GM12874 (cell line): ENCODE results near the gene ELK3.

Experiments used
- TF ChIP-seq, protein P1 (sequence below): IDR thresholded peaks from 2 replicates; pipeline ENCODE4 v1.5.1; 2011; ENCODE audit warnings: low read depth, mild to moderate bottlenecking, control low read depth, low read length, moderate library complexity; ENCODE audit not compliant: insufficient read depth

The ELK3 gene

DNA sequence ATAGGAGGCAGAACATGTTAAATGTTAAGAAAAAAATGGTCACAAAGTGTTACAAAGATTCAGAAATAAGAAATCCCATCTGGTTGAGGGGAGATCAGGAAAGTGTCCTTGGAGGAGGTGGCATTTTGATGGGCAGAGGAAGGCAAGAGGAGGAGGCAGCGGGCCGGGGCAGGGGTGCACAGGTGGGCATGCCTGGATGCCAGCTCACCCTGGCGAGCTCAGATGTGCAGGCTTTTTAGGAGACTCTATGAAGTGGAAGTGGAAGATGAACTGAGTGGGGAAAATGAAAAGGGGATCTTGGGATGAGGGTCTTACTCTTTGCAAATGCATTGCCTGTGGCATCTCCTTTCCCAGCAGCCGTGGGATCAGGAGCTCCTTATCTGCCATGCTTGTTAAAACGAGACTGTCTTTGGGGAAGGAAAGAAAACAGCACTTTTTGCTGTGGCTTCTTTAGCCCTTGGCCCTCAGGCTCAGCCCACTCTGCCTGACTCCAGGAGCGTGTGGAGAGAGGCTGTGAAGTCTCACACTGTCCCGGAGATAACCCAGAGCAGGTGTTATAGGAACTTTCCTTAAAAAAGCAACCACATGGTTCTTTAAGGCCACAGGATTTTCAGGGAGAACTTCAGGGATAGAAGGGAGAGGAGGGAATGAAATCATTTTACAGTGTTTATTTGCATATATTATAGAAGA lies 62.6 kb downstream of the ELK3 start:
- TF ChIP-seq, protein P1, sequence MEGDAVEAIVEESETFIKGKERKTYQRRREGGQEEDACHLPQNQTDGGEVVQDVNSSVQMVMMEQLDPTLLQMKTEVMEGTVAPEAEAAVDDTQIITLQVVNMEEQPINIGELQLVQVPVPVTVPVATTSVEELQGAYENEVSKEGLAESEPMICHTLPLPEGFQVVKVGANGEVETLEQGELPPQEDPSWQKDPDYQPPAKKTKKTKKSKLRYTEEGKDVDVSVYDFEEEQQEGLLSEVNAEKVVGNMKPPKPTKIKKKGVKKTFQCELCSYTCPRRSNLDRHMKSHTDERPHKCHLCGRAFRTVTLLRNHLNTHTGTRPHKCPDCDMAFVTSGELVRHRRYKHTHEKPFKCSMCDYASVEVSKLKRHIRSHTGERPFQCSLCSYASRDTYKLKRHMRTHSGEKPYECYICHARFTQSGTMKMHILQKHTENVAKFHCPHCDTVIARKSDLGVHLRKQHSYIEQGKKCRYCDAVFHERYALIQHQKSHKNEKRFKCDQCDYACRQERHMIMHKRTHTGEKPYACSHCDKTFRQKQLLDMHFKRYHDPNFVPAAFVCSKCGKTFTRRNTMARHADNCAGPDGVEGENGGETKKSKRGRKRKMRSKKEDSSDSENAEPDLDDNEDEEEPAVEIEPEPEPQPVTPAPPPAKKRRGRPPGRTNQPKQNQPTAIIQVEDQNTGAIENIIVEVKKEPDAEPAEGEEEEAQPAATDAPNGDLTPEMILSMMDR, result no peak

DNA sequence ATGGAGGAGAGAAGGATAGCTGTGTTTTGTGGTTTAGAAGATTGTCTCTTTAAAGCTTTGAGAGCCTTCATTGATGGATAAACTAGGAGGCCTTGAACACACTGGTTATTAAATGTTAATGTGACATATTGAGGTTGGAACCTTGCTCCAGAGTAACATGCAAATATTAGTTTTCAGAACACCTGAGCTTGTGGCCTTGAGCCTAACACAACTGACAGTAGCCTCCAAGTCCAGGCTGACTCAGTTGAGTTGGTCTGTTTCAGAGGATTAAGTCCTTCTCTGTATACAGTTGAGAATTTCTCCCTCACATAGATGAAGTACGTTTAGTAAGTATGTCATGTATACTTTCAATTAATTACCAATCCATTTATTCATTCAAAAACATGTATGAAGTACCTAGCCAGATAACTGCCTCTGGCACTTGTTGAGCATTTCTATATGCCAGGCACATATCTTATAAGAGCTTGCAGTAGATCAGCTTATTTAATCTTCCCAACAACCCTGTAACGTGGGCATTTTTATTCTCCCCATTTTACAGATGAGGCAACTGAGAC lies 63.5 kb downstream of the ELK3 start:
- TF ChIP-seq, protein P1, result no peak

DNA sequence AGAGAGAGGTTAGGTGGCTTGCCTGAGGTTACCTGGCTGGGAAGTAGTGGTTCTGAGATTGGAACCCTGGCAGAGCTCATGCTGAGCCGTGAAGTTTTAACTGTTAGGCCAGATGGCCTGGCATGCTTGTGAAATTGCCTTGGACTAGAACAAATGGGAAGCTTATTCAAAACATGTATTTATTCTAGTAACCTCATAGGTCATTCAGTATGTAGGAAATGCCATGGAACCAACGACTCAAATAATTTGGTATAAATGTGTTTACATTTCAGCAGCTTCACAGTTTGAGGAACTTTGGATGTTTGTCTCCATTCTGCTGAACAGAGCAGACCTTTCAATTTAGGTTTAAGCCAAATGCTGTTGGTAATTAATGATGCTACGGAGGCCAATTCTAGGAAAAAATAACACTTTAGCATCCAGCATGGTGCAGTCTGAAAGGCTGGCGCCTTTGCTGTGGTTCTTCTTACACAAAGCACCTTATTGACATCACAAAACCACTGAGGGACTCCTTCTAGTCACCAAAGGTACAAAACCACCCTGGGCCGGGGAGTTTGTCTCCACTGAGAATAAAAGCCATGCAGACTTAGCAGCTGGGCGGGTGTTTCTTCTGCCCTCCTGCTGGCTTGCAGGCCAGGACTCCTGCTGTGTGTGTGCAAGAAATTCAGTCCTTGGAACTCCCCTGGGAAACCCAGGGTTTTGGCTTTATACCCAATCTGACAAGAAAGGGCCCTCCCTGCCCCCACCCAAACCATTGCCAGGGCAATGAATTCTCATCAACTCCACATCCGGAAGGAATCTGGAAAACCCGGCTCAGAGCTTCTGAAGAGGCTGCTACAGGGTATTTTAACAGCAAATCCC lies 64.2 kb downstream of the ELK3 start:
- TF ChIP-seq, protein P1, result no peak

DNA sequence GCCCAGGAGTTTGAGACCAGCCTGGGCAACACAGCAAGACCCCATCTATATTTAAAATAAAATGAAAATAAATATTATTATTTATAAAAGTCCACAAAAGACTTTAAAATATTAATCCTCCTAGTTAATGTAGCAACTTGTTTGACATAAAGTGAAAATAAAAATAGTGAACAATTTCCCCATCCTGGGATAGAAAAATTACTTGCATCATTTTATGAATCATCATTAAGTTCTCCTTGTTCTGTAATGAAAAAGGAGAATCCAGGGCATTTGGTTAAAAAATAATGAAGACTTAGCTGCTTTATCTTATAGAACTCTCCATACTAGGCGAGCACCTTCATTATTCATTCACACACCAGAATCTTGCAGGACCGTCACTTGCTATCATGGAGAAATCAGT lies 66.1 kb downstream of the ELK3 start:
- TF ChIP-seq, protein P1, result no peak

DNA sequence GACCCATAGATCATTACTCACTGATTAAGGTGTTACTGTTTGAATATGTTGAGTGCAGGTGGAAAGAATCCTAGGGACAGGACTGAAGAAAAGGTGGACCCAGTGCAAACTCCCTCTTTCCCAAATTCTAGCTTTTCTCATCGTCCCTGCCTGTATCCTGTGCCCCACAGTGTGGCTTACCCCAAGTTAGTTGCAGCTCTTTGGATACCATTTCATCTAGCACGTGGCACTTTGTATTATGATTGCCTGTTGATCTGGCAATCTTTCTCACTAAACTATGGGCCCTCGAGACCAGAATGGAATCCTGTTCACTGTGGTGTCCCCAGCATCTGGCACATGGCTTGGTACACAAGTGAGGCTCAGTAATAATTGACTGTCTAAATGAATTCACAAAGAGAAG lies 66.5 kb downstream of the ELK3 start:
- TF ChIP-seq, protein P1, result no peak

DNA sequence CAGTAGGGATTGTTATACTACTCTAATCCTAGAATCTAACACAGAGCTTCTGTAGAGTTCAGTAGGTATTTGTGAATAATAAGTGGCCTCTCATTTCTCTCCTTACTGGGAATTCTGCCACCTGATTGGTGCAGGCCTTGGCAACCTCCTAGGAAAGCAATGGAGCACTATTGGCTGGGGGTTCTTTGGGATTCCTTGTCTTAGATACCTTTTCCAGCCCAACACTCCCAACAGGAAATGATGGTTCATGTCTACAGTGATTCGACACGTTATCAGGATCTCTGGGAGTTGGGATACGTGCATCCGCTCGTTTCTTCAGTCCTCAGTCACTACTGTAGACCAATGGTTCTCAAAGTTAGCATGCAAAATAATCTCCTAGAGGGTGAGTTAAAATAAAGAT lies 67.4 kb downstream of the ELK3 start:
- TF ChIP-seq, protein P1, result no peak

DNA sequence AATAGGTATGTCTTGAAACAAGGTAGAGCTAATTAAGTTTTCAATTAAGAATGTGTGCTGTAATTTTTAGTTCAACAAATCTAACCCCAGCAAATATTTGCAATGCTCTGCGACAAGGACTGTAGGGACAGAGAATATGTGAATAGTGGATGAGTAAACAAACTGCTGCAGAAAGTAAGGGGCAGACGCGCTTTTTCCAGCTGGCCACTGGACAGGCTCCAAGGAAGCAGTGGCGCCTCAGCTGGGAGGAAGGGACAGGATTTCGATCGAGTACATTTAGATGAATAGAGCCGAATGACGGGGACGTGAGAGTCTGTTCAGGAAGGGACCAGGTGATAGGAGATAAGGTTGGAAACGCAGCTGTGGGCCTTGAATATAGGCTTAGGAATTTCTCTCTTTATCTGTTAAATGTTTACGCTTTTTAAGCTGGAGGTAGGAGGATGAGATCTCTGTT lies 69.3 kb downstream of the ELK3 start:
- TF ChIP-seq, protein P1, result no peak
